Mesodermal cell (in vitro differentiated cells): ENCODE measurements around the gene SPIB.
A peak's percentile ranks its signal among the peaks of the same experiment; 100 is the strongest.
"Not testable (repeated sequence)": the region's sequence is repeated elsewhere in the genome, so short reads cannot be mapped to it uniquely, and the experiment has no call there.

ENCODE experiments used
- H3K27ac ChIP-seq: 2 replicates; pipeline ENCODE4 v1.7.0; 2013; ENCODE audit warnings: mild to moderate bottlenecking, low read depth, low read length, moderate library complexity; ENCODE audit not compliant: severe bottlenecking
- H3K36me3 ChIP-seq: 2 replicates; pipeline ENCODE4 v1.7.1; 2013; ENCODE audit warnings: mild to moderate bottlenecking, low read length, moderate library complexity; ENCODE audit not compliant: control insufficient read depth, insufficient read depth
- H3K4me1 ChIP-seq: one replicate; pipeline ENCODE4 v1.7.1; 2013; ENCODE audit warnings: mild to moderate bottlenecking, low read length; ENCODE audit not compliant: insufficient read depth, control insufficient read depth, poor library complexity, severe bottlenecking
- H3K4me3 ChIP-seq: 2 replicates; pipeline ENCODE4 v1.7.0; 2013; ENCODE audit warnings: low read length, control low read depth, mild to moderate bottlenecking; ENCODE audit not compliant: insufficient read depth, poor library complexity, severe bottlenecking; ENCODE audit errors: extremely low read depth
- H3K9me3 ChIP-seq: 2 replicates; pipeline ENCODE4 v1.7.1; 2013; ENCODE audit warnings: mild to moderate bottlenecking, low read length, moderate library complexity; ENCODE audit not compliant: control insufficient read depth
- WGBS, 2 experiments: methylation state at CpG; one replicate each; pipeline ENCODE4 v1.1.5; 2013; ENCODE audit warnings: missing lambda C conversion rate in 2 of 2; ENCODE audit not compliant: insufficient coverage in 2 of 2; 5-methylcytosine and 5-hydroxymethylcytosine counted together

SPIB gene

GRCh38 chr19:50432221-50433028 lies 13.7 kb downstream of the SPIB start, which contains the start of gene MYBPC2:
Gene MYBPC2, plus strand, starts transcription at chr19:50432892. Its CDS starts 62 bp downstream, at chr19:50432954.
- H3K4me1 ChIP-seq: peaks cover 3% of the 10 kb centered on the region
- H3K4me3 ChIP-seq: peak within 1 kb of the TSS; percentile 50
- H3K9me3 ChIP-seq: no peaks in the 10 kb centered on the region
- peak within 1 kb of the TSS; percentile 10 for H3K27ac ChIP-seq
- H3K36me3 ChIP-seq: no peaks in the 10 kb centered on the region
- WGBS, 2 experiments: 16% methylated on average over 33 to 34 of the region's 40 CpGs

GRCh38 chr19:50433201-50434180 lies 14.8 kb downstream of the SPIB start:
- WGBS, 2 experiments: 89 to 91% methylated on average over 14 to 18 of the region's 19 CpGs
- H3K36me3 ChIP-seq: no peaks in the 10 kb centered on the region
- no peaks in the 10 kb centered on the region for H3K9me3 ChIP-seq
- H3K27ac ChIP-seq: no peak overlapping the region
- H3K4me1 ChIP-seq: peaks cover 3% of the 10 kb centered on the region
- H3K4me3 ChIP-seq: no peak overlapping the region

GRCh38 chr19:50434525-50434924 lies 15.8 kb downstream of the SPIB start:
- 67 to 76% methylated on average over 9 to 10 of the region's 12 CpGs for WGBS, 2 experiments
- Histone ChIP-seq H3K4me1 (peaks cover 3% of the 10 kb centered on the region), H3K4me3 (no peak overlapping the region)

GRCh38 chr19:50435221-50435620 lies 16.5 kb downstream of the SPIB start:
- Histone ChIP-seq H3K27ac (no peak overlapping the region), H3K4me1 (peaks cover 3% of the 10 kb centered on the region), H3K4me3 (no peak overlapping the region), H3K9me3 (no peaks in the 10 kb centered on the region), H3K36me3 (no peaks in the 10 kb centered on the region)
- 88 to 91% methylated on average over 10 to 16 of the region's 17 CpGs for WGBS, 2 experiments

More at GRCh38 chr19:50434525-50434924, 15.8 kb downstream of the SPIB start:
- no peaks in the 10 kb centered on the region for H3K36me3 ChIP-seq
- H3K27ac ChIP-seq: no peak overlapping the region
- H3K9me3 ChIP-seq: no peaks in the 10 kb centered on the region

- WGBS, 2 experiments: 87 to 93% methylated on average over 6 to 8 of the region's 12 CpGs
- H3K27ac ChIP-seq: no peak overlapping the region
- H3K4me1 ChIP-seq: peaks cover 3% of the 10 kb centered on the region
- H3K36me3 ChIP-seq: no peaks in the 10 kb centered on the region
- no peak overlapping the region for H3K4me3 ChIP-seq
- H3K9me3 ChIP-seq: no peaks in the 10 kb centered on the region
Observed at GRCh38 chr19:50435627-50436026, 16.9 kb downstream of the SPIB start.

GRCh38 chr19:50437862-50438449 lies 19.2 kb downstream of the SPIB start:
- Histone ChIP-seq H3K9me3 (no peaks in the 10 kb centered on the region), H3K36me3 (no peaks in the 10 kb centered on the region), H3K4me1 (no peaks in the 10 kb centered on the region), H3K27ac (no peak overlapping the region), H3K4me3 (no peak overlapping the region)
- WGBS, 2 experiments: 86 to 87% methylated on average over 1 to 4 of the region's 5 CpGs

- H3K27ac ChIP-seq, H3K36me3 ChIP-seq, H3K9me3 ChIP-seq, H3K4me1 ChIP-seq, H3K4me3 ChIP-seq: not testable (repeated sequence)
- WGBS, 2 experiments: 80% methylated on average over 1 of the region's 2 CpGs
Observed at GRCh38 chr19:50439130-50439529, 20.4 kb downstream of the SPIB start.

- Histone ChIP-seq H3K4me1 (no peaks in the 10 kb centered on the region), H3K36me3 (no peaks in the 10 kb centered on the region), H3K4me3 (no peak overlapping the region), H3K9me3 (no peaks in the 10 kb centered on the region), H3K27ac (no peak overlapping the region)
- 31 to 50% methylated on average over 1 of the region's 1 CpG for WGBS, 2 experiments
Observed at GRCh38 chr19:50444059-50444458, 25.3 kb downstream of the SPIB start.

GRCh38 chr19:50447053-50447452 lies 28.3 kb downstream of the SPIB start:
- H3K27ac ChIP-seq: no peak overlapping the region
- 83 to 90% methylated on average over 1 to 2 of the region's 5 CpGs for WGBS, 2 experiments
- H3K36me3 ChIP-seq: no peaks in the 10 kb centered on the region
- no peaks in the 10 kb centered on the region for H3K9me3 ChIP-seq
- H3K4me1 ChIP-seq: no peaks in the 10 kb centered on the region
- no peak overlapping the region for H3K4me3 ChIP-seq

GRCh38 chr19:50447750-50448149 lies 29.0 kb downstream of the SPIB start:
- no peak overlapping the region for H3K4me3 ChIP-seq
- no peak overlapping the region for H3K27ac ChIP-seq
- 94 to 95% methylated on average over 7 of the region's 10 CpGs for WGBS, 2 experiments
- no peaks in the 10 kb centered on the region for H3K36me3 ChIP-seq
- H3K9me3 ChIP-seq: no peaks in the 10 kb centered on the region
- H3K4me1 ChIP-seq: no peaks in the 10 kb centered on the region
